Measurements from ENCODE around the gene PRPF6.
A peak's percentile ranks its signal among the peaks of the same experiment; 100 is the strongest.

Gene PRPF6

DNA sequence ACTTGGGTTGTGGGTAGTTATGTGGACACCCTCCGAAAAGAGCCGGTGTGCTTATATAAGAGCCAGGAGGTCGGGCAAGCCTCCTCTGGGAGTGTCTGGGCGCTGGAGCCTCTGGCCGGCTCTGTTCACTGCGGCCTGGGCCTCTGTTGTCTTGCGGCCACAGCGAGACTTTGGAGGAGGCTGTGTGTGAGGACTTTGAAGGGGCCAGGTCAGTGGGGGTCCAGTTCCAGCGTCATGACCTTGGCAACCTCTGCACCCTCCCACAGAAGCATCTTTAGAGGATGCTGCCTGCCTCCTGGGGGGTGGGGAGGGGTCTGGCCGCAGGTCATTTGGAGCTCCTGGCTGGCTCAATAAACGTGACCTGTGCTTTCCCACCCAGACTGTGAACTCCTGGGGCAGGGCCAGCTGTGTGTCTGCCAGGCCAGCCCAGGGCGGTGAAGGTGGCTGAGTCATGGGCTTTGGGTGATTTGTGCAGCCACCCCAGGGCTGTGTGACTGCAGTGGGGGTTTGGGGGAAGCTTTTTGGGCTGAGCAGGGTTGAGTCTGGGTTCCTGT is 83.3 kb downstream of the PRPF6 start:
- DNase-seq (ENCODE audit: low read depth): no peak

DNA sequence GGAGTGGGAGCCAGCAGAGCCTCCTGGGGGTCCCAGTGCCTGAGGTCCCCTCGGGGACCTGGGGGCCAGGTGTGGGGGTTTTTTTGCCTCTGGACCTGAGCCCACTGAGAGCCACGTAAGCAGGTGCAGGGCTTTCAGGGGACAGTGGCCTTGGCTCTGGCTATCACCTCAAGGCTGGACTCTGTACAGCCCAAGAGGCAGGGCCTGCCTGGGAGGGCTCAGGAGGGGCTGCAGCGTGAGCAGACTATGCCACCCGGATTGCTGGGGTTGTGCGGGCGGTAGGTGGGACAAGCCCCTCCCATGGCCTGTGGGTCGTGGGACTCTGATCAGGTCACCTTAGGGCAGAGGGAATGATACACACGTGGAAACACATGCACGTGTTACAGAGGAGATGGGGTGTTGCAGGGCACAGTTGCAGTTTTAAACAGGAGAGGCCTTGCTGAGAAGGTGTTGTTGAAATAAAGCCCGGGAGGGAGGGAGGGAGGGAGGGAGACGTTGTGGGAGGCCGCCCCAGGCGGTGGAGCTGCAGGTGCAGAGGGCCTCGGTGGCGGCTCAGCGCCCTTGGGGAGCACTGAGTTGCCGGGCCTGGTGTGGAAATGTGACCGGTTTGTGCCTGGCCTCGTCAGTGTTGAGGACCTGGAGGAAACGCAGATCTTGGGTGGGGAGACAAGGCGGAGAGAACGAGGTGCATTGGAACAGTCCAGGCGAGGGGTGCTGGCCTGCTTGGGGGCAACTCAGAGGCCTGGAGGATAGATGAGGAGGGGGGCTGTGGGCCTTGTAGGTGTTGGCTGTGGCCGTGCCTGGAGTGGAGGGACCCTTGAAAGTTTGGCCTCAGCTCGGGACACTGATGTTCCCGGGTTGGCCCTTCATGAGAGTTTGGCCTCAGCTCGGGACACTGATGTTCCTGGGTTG is 84.4 kb downstream of the PRPF6 start:
- DNase-seq (ENCODE audit: low read depth): no peak

DNA sequence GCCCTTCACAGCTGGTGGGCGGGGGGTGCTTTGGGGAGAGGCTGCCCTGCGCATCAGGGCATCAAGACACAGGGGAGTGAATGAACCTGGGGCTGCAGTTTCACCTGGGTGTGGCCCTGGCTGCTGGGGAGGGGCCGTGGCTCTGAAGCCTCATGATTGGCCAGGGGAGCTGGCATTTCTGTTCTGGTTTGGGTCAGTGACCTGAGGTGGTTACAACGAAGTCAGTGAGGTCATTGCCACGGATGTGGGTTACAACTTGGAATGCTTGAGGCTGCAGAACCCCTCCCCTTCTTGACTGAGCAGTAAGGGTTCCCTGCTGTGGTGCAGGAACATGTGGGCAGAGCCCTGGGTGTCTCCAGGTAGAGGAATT is 85.0 kb downstream of the PRPF6 start:
- peak; percentile 92 for DNase-seq (ENCODE audit: low read depth)

DNA sequence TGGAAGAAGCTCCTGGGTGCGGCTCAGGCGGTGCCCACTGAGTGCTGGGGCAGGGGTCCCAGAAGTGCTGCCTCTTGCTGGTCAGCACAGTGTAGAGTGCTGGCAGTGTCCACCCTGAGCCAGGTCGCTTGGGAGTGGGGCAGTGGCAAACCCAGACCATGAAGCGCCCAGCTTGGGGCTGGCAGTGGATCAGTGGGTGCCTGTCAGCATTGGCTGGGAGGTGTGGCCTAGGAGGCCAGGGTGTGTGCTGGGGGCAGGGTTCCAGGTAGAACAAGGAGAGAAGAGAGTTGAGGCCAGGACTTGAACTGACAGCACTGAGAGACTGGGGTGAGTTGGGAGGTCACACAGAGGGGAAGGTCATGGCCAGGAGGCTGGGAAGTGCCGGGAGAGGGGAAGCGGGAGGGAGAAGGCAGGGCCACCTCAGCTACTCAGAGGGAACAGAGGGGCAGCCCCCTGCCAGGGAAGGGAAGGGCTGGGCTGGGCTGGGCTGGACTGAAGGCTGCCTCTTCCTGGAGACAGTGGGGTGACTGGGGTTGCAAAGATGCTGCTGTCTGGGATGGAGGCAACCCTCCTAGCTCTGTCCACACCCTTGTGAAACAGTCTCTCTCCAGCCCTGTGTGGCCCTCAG is 86.2 kb downstream of the PRPF6 start:
- DNase-seq (ENCODE audit: low read depth): no peak

DNA sequence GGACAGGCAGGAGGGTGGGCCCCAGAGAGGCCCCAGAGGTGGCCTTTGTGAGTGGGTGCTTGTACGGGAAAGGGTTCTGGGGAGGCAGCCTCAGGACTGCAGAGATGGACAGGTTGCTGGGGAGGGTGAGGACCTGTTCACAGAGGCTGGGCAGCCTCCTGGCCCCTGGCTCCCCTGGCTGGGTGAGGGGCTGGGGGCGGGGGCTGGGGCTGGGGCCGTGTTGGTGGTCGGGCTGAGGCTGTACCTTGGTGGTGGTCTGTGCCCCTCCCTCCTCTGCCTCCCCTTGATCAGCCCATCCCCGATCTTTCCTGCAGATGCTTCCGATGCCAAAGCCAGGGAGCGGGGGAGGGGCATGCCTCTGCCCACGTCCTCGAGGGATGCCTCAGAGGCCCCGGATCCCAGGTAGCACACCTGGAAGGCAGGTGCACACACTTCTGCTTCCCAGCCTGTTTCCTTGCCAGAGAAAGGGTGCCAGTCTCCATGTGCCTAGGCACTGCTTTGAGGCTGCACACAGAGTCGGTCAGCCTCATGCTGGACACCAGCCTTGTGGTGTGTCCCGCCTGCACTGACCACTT is 86.9 kb downstream of the PRPF6 start:
- no peak for DNase-seq (ENCODE audit: low read depth)

DNA sequence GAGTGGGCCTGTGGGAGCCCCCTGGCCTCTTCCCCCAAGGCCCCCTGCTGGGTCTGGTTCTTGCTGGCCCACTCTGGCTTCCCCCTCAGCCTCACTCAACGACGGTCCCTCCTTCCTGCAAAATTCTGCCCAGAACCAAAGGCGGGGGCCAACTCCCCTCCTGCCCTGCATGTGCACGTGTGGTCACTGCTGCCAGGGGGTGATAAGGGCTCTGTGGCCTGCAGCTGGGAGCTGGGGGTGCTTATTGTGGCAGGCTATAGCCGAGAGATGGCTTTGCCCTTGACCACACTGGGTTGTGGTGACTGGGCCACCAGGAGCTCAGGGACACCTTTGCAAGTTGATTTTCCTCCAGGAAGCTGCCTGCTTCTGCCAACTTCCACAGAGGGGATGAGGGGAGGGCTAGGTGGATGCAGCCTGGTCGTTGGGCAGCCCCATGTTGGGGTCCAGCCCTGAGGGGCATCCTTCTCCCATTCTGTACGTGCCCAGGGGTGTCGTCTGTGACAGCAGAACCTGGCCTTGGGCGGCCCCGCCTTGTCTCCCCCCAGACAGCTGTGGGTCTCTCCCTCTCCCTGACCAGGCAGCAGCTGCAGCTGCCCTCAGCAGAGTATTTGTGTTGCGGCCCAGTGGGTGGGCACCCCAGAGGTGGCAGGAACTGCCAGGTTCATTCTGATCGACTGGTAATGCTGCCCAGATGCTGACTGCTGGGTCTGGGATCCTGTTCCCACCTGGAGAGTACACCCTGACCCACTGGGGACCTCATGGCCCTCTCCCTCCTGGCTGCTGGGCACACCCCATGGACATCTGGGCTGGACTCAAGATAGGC is 87.7 kb downstream of the PRPF6 start:
- no peak for DNase-seq (ENCODE audit: low read depth)

DNA sequence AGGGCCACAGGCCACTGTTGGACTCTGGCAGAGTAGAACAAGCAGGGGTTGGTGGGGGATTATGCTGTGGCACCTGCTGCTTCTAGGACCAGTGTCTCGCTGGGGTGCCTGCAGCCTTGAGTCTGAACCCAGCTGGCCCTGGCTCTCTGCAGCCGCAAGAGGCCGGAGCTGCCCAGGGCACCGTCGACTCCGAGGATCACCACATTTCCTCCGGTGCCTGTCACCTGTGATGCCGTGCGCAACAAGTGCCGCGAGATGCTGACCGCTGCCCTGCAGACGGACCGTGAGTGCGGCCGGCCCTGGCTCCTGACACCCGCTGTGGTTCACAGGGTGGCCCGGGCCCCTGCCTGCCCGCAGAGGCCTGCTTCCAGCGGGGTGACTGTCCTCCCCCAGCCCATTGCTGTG is 88.3 kb downstream of the PRPF6 start:
- DNase-seq (ENCODE audit: low read depth): no peak

DNA sequence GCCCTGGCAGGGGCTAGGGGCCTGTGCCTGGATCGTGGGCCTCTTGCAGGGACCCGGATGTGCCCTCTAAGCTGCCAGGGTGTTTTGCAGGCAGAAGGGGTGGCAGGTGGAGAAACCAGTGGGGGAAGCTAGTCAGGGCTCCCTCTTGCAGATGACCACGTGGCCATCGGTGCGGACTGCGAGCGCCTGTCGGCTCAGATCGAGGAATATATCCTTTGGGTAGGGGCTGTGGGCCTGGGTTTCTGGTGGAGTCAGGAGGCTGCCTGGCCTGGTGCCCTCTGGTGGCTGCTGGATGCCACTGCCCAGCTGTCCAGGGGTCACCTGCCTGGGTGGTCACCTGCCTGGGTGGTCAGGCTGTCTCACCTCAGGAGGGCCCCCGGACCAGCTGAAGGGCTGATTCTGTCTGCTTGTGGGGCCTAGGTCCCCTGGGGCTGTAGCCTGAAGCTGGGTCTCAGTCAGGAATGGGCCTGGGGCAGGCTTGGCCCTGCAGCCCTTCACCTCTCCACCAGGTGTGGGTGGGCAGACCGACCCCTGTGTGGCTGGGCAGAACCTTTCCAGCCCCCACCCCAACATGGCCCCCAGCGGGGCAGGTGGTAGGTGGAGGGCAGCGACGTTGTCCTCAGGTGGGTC is 88.8 kb downstream of the PRPF6 start:
- no peak for DNase-seq (ENCODE audit: low read depth)

DNA sequence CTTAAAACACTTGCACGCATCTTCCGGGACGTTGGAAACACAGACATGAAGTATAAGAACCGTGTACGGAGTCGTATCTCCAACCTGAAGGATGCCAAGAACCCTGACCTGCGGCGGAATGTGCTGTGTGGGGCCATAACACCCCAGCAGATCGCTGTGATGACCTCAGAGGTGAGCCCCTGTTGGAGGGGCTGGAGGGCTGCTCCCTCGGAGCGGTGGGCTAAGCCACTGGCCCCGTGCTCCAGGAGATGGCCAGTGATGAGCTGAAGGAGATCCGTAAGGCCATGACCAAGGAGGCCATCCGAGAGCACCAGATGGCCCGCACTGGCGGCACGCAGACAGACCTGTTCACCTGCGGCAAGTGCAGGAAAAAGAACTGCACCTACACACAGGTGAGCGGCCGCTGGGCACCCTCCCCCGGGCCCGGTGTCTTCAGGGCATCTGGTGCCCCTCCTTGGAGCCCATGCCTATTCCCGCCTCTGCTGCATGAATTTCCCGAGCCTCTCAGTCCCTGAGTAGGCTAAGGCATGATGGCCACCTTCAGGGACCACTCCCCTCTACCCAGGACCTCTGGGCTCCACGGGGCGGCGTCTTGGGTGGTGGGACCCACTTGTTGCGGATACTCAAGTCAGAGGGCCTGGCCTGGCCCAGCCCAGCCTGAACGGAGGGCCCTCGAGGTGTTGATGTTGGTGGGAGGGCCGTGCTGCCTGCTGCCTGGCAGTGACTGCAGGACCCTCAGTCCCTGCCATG is 89.5 kb downstream of the PRPF6 start:
- DNase-seq (ENCODE audit: low read depth): no peak

DNA sequence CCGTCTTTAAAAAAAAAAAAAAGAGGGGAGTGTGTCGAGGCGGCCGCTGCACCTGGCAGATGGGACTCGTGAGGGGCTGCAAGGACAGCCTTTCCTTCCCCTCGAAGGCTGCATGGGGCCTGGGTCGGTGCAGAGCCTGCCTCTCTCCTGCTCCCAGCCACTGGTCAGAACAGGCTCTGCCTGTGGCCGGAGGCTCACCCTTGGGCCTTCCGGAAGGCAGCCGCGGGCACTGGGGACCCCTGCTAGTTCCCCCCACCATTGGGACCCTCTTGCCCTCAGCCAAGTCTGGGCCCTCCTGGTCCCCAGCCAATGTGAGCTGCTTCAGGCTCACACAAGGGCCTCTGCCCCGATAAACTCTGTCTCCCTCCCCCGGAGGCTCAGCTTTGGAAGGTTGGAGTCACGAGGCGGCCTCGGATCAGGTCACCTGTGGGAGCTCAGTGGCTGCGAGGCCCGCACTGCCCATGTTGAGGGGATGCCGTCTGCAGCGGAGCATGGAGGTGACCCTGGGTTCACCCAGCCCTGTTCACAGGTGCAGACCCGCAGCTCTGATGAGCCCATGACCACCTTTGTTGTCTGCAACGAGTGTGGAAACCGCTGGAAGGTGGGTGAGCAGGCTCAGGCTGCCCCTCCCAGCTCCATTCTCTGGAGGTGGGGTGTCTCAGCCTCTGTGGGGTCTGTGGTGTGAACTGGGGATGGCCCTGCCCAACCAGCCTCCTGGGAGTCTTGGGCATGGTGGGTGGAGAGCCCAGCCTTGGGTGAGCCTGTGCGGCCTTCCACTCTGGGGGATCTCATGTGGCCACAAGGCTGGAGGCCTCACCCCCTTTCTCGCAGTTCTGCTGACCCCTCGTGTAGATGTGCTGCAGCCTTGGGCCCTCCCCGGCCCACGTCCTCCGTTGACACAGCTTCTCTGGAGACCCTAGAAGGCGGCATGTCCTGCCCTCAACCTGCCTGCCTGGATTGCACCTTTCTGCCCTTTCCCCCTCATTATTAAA is 90.7 kb downstream of the PRPF6 start:
- DNase-seq (ENCODE audit: low read depth): no peak

DNA sequence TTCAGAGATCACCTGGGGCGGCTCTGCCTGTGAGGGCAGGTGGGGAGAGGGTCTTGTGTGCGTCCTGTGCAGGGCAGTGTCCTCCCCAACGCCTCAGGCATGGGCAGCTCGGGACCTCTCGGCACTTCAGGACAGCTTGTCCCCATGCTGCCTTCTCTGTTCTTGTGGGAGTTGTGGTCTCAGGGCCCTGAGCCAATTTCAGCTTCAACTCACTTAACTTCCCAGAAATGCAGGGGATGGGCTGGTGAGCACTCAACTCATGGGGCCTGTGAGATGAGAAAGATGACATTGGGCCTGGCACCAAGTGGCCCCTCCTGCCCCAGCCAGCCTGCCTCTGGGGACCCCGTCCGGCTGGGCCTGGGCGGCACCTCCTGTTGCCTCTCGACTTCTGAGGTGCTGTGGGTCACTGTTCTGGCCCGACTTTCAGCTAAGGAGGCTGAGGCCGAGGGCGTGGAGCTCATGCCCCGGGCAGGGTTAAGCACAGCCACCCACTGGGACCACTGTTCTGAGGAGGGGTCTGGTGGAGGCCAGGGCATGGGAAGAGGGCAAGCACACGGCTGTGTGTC is 91.6 kb downstream of the PRPF6 start:
- no peak for DNase-seq (ENCODE audit: low read depth)

DNA sequence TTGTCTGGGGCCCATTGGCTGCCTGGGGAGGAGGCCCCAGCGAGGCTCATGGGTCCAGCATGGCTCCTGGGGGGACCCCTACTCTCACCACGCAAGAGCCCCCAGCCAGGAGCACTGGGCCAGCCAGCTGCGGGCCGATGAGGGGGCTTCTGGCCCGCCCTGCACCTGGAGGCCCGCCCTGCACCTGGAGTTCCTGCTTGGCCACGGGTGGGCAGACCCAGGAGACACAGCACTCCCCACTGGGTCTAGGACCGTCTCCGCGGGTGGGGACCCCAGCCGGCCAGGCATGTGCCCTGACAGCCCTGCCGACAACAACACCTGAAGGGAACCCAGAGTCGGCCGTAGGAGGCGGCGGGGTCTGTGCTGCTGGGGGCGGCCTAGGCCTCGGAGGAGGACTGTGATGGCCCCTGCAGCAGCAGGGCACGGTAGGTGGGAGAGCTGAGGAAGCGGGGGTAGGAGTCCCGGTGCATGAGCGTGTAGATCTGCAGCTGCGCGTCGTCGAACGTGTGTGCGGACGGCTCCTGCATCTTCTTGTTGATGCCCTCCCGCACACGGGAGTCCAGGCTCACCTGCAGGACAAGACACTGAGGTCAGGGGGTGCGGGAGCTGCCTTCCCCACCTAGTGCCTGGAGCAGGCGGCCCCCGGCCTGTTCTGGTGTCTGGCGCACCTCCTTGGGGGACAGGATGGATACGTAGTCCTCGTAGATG is 92.7 kb downstream of the PRPF6 start:
- no peak for DNase-seq (ENCODE audit: low read depth)

DNA sequence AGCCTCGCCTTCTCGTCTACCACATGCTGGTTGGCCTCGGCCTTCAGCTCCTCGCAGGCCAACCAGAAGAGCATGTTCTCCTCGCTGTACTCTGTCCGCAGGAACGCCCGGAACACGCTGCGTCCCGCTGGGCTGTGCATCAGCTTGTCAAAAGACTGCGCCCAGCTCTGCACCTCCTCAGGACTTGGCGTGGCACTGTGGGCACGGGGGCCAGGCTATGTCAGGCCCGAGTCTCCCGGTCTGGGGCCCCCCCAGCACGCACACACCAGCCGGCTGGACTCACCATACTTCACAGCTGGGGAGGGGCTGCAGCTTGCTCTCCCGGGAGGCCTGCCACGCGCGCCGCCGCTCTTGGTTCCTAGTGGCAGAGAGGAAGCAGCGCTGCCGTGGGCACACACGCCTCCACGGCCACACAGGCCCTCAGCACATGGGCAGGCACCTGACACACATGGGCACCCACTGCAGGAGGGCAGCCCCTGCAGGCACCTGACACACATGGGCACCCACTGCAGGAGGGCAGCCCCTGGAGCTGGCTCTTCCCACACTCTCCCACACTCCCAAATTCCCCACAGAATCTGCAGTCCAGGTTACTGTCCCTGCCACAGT is 93.4 kb downstream of the PRPF6 start:
- no peak for DNase-seq (ENCODE audit: low read depth)

DNA sequence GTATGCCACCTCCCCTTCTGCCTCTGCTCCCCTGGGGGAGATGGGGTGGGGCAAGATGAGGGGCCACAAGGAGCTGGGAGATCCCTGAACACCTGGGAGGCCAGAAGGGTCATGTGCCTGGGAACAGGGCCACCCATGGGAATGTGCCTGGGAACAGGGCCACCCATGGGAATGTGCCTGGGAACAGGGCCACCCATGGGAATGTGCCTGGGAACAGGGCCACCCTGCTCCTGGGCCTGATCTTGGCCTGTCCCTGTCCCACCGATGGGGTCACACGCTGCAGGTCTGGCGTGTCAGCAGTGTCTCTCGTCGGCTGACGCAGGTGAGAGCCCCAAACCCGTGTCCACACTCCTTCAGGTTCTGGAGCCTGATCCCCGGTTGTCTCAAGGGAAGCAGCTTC is 94.0 kb downstream of the PRPF6 start:
- no peak for DNase-seq (ENCODE audit: low read depth)

DNA sequence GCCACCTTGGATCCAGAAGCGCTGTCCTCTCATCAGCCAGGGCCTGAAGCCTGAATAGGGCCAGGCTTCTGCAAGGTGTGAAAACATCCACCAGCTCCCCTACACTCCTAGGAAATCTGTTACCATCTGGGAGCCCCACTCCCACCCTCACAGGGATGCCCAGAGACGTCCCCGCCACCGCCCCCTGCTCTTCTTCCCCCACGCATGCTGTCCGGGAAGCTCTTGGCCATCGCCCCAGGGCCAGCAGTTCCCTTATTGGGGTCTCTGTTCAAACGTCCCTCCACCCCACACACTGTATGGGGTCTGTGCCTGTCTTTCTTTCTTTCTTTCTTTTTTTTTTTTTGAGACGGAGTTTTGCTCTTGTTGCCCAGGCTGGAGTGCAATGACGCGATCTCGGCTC is 94.6 kb downstream of the PRPF6 start:
- DNase-seq (ENCODE audit: low read depth): no peak

DNA sequence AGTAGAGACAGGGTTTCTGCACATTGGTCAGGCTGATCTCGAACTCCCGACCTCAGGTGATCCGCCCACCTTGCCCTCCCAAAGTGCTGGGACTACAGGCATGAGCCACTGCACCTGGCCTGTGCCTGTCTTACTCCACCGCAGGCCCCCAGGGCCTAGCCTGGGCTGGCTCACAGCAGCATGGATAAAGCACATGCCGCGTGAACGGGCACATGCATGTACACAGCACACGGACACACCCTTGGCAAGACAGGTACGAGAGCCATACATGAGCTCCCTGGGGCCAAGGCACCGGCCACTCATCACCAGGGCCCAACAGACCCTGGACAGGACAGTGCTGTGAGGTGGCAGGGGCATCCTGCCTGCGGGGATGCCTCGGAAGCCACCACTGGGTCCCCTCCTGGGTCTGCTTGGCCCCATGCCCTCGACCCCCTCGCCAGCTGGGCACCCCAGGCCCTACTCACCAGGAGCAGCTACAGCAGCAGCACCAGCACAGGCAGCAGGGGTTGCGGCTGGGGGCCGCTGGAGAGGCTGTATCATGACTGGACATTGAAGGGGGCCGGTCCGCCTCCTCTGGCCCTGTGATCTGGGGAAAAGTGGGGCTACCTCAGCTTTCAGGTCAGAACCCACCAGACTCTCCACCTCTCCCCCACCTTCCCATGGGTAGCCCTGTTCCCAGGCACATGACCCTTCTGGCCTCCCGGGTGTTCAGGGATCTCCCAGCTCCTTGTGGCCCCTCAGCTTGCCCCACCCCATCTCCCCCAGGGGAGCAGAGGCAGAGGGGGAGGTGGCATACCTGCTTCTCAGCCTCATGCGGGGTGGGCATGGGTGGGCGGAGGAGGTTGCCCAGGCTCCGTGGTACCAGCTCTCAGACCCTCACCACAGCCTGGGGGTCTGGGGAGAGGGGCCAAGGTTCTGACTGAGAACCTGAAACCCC is 95.4 kb downstream of the PRPF6 start:
- DNase-seq (ENCODE audit: low read depth): no peak

DNA sequence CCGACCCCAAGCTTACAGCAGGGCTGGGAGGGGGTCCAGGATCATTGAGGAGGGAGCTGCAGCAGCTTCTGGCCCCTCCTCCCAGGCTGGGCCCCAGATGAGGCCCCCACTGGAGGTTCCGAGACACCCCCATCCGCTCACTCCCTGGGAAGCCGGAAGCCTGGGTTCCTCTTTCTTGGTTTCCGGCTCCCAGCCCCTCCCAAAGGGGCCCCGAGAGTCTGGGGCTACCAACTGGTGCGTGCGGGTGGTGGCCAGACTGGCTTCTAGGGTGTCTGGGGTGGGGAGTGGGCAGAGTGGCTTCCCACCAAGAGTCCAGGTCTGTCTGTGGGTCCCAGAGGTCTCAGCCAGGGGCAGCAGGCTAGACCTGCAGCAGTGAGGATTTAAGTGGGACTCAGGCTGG is 96.2 kb downstream of the PRPF6 start:
- DNase-seq (ENCODE audit: low read depth): no peak

Data from HS-5 (cell line).